Mucosa of rectum (tissue), 2 donors: ENCODE measurements around the gene SASH1.

Experiments
- H3K27ac ChIP-seq, 2 donors: one replicate each; pipeline ENCODE4 v1.7.0; 2013; ENCODE audit warnings: inconsistent platforms in 2 of 2, low read depth in 2 of 2, low read length in 2 of 2
- H3K27me3 ChIP-seq, 2 donors: one replicate each; pipeline ENCODE4 v1.7.0; 2013; ENCODE audit warnings: low read length in 2 of 2; ENCODE audit not compliant: control insufficient read depth in 2 of 2, insufficient read depth in 2 of 2
- H3K36me3 ChIP-seq, 2 donors: one replicate each; pipeline ENCODE4 v1.7.0; 2013; ENCODE audit warnings: low read length in 2 of 2; ENCODE audit not compliant: control insufficient read depth in 2 of 2, insufficient read depth in 2 of 2
- H3K4me1 ChIP-seq, 2 donors: one replicate each; pipeline ENCODE4 v1.7.0; 2013; ENCODE audit warnings: low read length in 2 of 2, mild to moderate bottlenecking in 1 of 2; ENCODE audit not compliant: control insufficient read depth in 2 of 2, insufficient read depth in 2 of 2
- H3K4me3 ChIP-seq, 2 donors: one replicate each; pipeline ENCODE4 v1.7.0; 2013; ENCODE audit warnings: low read length in 2 of 2
- H3K9ac ChIP-seq, 2 donors: one replicate each; pipeline ENCODE4 v1.7.0; 2013; ENCODE audit warnings: low read length in 2 of 2, low read depth in 1 of 2, mild to moderate bottlenecking in 1 of 2
- H3K9me3 ChIP-seq, 2 donors: one replicate each; pipeline ENCODE4 v1.7.0; 2013; ENCODE audit warnings: low read length in 2 of 2; ENCODE audit not compliant: control insufficient read depth in 2 of 2
- donor health status: healthy.
- donor health status: Normal muscosa, but diverticular disease.

SASH1 gene

DNA sequence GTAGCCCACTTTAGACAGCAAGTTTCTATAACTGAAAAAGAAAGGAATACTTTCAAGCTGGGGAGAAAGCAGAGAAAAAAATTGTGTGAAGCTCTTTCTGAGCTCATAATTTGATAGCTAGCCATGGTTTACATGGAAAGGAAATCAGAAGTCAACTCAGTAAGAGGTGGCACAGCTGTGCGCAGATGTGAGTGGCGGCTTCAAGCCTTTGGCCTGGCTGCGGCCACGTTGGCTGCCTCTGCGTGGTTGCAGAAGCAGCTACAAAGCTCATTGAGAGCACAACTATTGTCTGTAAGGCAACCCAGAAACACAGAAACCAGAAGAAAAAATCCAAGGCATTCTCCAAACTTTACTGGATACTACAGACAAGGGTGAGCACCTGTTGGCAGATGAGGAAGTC, 136.9 kb downstream of the SASH1 start:
- H3K27ac ChIP-seq = no peak overlapping the region

DNA sequence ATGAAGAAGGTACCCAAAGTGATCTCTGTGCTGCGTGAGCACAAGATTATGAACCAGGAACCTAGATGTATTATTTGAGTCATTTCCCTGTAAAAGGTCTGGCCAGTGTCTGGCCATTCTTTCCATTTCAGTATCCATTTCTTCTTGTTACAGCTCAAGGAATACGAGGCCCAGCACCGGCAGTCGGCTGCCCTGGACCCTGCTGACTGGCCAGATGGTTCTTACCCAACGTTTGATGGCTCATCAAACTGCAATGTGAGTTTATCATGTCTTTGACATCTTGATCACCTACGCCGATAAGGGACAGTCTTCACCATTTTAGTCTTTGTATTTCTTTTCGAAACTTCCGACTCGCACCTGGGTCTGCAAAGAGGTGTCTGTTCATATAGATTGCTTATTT, 144.8 kb downstream of the SASH1 start:
- H3K27ac ChIP-seq = no peak overlapping the region
- no peak overlapping the region for H3K9ac ChIP-seq
- H3K27me3 ChIP-seq = no peaks in the 10 kb centered on the region
- no peaks in the 10 kb centered on the region for H3K4me1 ChIP-seq
- no peaks in the 10 kb centered on the region for H3K9me3 ChIP-seq
- H3K36me3 ChIP-seq = peaks cover 4% of the 10 kb centered on the region in 2 donors
- H3K4me3 ChIP-seq = no peak overlapping the region

More for the DNA sequence above, 136.9 kb downstream of the SASH1 start:
- Histone ChIP-seq H3K9me3 (no peaks in the 10 kb centered on the region), H3K36me3 (peaks cover 0 to 16% of the 10 kb centered on the region in 2 donors), H3K4me1 (no peaks in the 10 kb centered on the region), H3K4me3 (no peak overlapping the region), H3K27me3 (no peaks in the 10 kb centered on the region), H3K9ac (no peak overlapping the region)

DNA sequence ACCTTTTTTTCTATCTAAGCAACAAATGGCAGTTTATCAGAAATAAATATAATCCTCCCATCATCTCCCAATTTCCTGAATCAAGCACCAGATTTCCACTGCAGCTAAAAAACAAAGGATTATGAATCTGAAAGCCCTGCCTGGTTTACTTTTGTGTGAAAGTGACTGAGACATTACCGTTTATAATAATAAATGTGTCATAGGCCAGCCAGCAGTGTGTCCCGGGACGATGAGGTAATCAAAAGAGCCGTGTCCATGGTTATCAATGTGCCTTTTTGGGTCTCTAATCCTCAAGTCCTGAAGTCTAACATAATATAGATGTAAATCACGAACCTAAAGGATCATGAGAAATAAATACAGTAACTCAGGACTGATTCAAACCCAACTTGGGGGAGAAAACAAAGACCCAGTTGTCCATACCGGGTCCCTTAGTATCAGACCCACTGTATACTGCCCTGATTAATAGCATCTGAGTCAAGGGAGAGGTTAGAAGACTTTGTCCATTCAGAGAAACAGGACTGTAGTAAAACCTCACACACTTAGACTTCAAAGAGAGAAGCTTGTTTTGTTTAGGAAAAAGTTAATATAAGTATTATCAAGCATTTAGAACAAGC, 149.1 kb downstream of the SASH1 start:
- H3K36me3 ChIP-seq = peaks cover 4% of the 10 kb centered on the region in 2 donors
- H3K4me1 ChIP-seq = peaks cover 0 to 2% of the 10 kb centered on the region in 2 donors
- no peaks in the 10 kb centered on the region for H3K9me3 ChIP-seq
- H3K9ac ChIP-seq = no peak overlapping the region
- H3K27me3 ChIP-seq = no peaks in the 10 kb centered on the region
- no peak overlapping the region for H3K27ac ChIP-seq
- H3K4me3 ChIP-seq = no peak overlapping the region

DNA sequence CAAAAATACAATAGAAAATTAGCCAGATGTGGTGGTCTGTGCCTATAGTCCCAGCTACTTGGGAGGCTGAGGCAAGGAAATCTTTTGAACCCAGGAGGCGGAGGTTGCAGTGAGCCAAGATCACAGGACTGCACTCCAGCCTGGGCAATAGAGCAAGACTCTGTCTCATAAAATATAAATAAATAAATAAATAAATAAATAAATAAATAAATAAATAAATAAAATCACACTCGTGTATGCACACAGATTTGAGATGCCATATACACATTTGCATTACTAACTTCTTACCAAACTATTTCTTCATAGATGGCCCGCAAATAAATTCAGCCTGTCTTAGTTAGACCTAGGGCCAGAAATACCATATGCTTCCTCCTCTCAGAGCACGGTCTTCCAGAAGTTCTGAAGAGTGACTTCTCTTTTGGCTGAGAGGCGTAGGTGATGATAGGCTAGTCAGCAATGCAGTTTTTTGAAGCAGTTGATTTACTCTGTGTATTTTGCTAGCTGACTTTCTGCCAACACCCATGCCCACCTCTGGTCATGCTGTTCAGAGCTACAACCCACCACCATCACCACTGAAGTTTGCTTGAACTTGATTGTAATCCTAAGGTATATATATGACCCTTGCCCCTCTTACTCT, 150.1 kb downstream of the SASH1 start:
- H3K9me3 ChIP-seq = no peaks in the 10 kb centered on the region
- peaks cover 0 to 2% of the 10 kb centered on the region in 2 donors for H3K4me1 ChIP-seq
- peaks cover 0 to 1% of the 10 kb centered on the region in 2 donors for H3K36me3 ChIP-seq
- no peaks in the 10 kb centered on the region for H3K27me3 ChIP-seq
- no peak overlapping the region for H3K4me3 ChIP-seq
- H3K9ac ChIP-seq = no peak overlapping the region
- no peak overlapping the region for H3K27ac ChIP-seq

- Histone ChIP-seq H3K9ac (no peak overlapping the region), H3K4me3 (no peak overlapping the region), H3K27ac (no peak overlapping the region), H3K36me3 (no peaks in the 10 kb centered on the region), H3K27me3 (no peaks in the 10 kb centered on the region), H3K9me3 (no peaks in the 10 kb centered on the region), H3K4me1 (peaks cover 0 to 2% of the 10 kb centered on the region in 2 donors)
Observed at GRCh38 chr6:148493424-148493823, 150.8 kb downstream of the SASH1 start.

- Histone ChIP-seq H3K4me1 (peaks cover 0 to 2% of the 10 kb centered on the region in 2 donors), H3K27ac (no peak overlapping the region), H3K27me3 (no peaks in the 10 kb centered on the region), H3K9ac (no peak overlapping the region), H3K36me3 (no peaks in the 10 kb centered on the region), H3K4me3 (no peak overlapping the region), H3K9me3 (no peaks in the 10 kb centered on the region)
Observed at GRCh38 chr6:148494226-148494625, 151.6 kb downstream of the SASH1 start.

- no peak overlapping the region for H3K27ac ChIP-seq
- H3K4me3 ChIP-seq = no peak overlapping the region
- H3K4me1 ChIP-seq = peaks cover 0 to 2% of the 10 kb centered on the region in 2 donors
- no peaks in the 10 kb centered on the region for H3K9me3 ChIP-seq
- H3K27me3 ChIP-seq = no peaks in the 10 kb centered on the region
- no peak overlapping the region for H3K9ac ChIP-seq
- H3K36me3 ChIP-seq = no peaks in the 10 kb centered on the region
Observed at GRCh38 chr6:148495029-148495428, 152.4 kb downstream of the SASH1 start.

DNA sequence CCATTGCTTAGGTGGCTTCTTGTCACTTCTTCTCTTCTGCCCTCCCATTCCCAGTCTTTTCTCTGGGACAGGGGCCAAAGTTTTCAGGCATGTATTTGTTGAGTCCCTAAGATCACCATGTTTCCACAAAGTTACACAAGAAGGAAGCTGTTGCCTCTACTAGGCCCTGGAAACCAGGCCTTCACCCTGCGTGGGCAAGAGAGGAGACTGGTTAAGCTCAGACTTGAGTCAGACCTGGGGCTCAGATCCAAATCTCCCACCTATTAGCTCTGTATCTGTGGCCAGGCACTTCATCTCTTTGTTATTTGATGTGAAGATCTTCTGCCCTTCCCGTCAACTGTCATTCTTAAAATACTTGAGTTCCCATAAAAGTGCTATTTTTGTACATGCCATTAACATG, 154.6 kb downstream of the SASH1 start:
- Histone ChIP-seq H3K27ac (no peak overlapping the region), H3K9ac (no peak overlapping the region), H3K4me1 (peaks cover 2 to 7% of the 10 kb centered on the region in 2 donors), H3K9me3 (no peaks in the 10 kb centered on the region), H3K27me3 (no peaks in the 10 kb centered on the region), H3K36me3 (no peaks in the 10 kb centered on the region), H3K4me3 (no peak overlapping the region)

GRCh38 chr6:148497717-148498116, 155.1 kb downstream of the SASH1 start:
- H3K36me3 ChIP-seq = no peaks in the 10 kb centered on the region
- H3K9me3 ChIP-seq = no peaks in the 10 kb centered on the region
- H3K4me3 ChIP-seq = no peak overlapping the region
- H3K9ac ChIP-seq = no peak overlapping the region
- no peaks in the 10 kb centered on the region for H3K27me3 ChIP-seq
- no peak overlapping the region for H3K27ac ChIP-seq
- H3K4me1 ChIP-seq = peaks cover 2 to 7% of the 10 kb centered on the region in 2 donors

GRCh38 chr6:148500402-148500801, 157.8 kb downstream of the SASH1 start:
- no peaks in the 10 kb centered on the region for H3K9me3 ChIP-seq
- H3K27me3 ChIP-seq = no peaks in the 10 kb centered on the region
- no peak overlapping the region for H3K4me3 ChIP-seq
- H3K36me3 ChIP-seq = no peaks in the 10 kb centered on the region
- no peak overlapping the region for H3K27ac ChIP-seq
- no peak overlapping the region for H3K9ac ChIP-seq
- H3K4me1 ChIP-seq = peaks cover 2 to 7% of the 10 kb centered on the region in 2 donors
